ENCODE data around the gene CALML5.
"Not testable (repeated sequence)": the region's sequence is repeated elsewhere in the genome, so short reads cannot be mapped to it uniquely, and the experiment has no call there.

CALML5 gene

GRCh38 chr10:5479481-5480161, 19.7 kb downstream of the CALML5 start:
- DNase-seq, result no peak

GRCh38 chr10:5478694-5479305, 20.6 kb downstream of the CALML5 start:
- DNase-seq, result no peak

GRCh38 chr10:5477948-5478693, 21.2 kb downstream of the CALML5 start:
- DNase-seq, result no peak

GRCh38 chr10:5476918-5477525, 22.3 kb downstream of the CALML5 start:
- no peak for DNase-seq

GRCh38 chr10:5475974-5476807, 23.2 kb downstream of the CALML5 start:
- not testable (repeated sequence) for DNase-seq

- not testable (repeated sequence) for DNase-seq
Measured at GRCh38 chr10:5475088-5475487, 24.3 kb downstream of the CALML5 start.

GRCh38 chr10:5474642-5475041, 24.7 kb downstream of the CALML5 start:
- not testable (repeated sequence) for DNase-seq

- no peak for DNase-seq
Measured at GRCh38 chr10:5470062-5470751, 29.2 kb downstream of the CALML5 start.

GRCh38 chr10:5469353-5470061, 29.9 kb downstream of the CALML5 start:
- no peak for DNase-seq

GRCh38 chr10:5468262-5469106, 30.9 kb downstream of the CALML5 start:
- DNase-seq, result no peak

- DNase-seq, result no peak
Measured at GRCh38 chr10:5467634-5468255, 31.6 kb downstream of the CALML5 start.

GRCh38 chr10:5467207-5467535, 32.2 kb downstream of the CALML5 start:
- no peak for DNase-seq

- DNase-seq, result no peak
Measured at GRCh38 chr10:5466451-5467206, 32.7 kb downstream of the CALML5 start.

GRCh38 chr10:5465976-5466450, 33.4 kb downstream of the CALML5 start:
- DNase-seq, result no peak

GRCh38 chr10:5464546-5464945, 34.8 kb downstream of the CALML5 start:
- DNase-seq, result no peak

- no peak for DNase-seq
Measured at GRCh38 chr10:5462841-5463293, 36.5 kb downstream of the CALML5 start.

- DNase-seq, result no peak
Measured at GRCh38 chr10:5461914-5462840, 37.2 kb downstream of the CALML5 start.

GRCh38 chr10:5461203-5461588, 38.2 kb downstream of the CALML5 start:
- DNase-seq, result no peak
